Keratinocyte (primary cell): Measurements from ENCODE around the gene ITIH5. TPM values are rescaled to one million over a fixed set of nuclear protein-coding genes. Genes with fewer than 3 reads are reported as not detected.

Experiments
- DNase-seq: peaks from one replicate; pipeline ENCODE4 v3.0.0-alpha.2; 2011; ENCODE audit warnings: low read depth, missing footprints, low spot score
- FAIRE-seq: peaks from 2 replicates; lab custom pipeline; 2011; peaks lifted over from hg19 to GRCh38; lab: Jason Lieb, UNC
- H2AFZ ChIP-seq: 2 replicates; pipeline ENCODE4 v1.6.0; 2012; ENCODE audit warnings: low read length, control low read depth, inconsistent platforms; ENCODE audit not compliant: control insufficient read depth
- H3K27ac ChIP-seq: 2 replicates; pipeline ENCODE4 v1.5.1; 2011; ENCODE audit warnings: low read length; ENCODE audit not compliant: control insufficient read depth, insufficient read depth
- H3K27me3 ChIP-seq: 3 replicates; pipeline ENCODE4 v1.6.0; 2011; ENCODE audit warnings: low read length; ENCODE audit not compliant: control insufficient read depth, insufficient read depth; ENCODE audit errors: extremely low read depth
- H3K36me3 ChIP-seq, 2 experiments: 2 replicates in 1 of 2; 3 replicates in 1 of 2; pipeline ENCODE4 v1.5.1; 2011; ENCODE audit warnings: low read length in 2 of 2, mild to moderate bottlenecking in 1 of 2; ENCODE audit not compliant: control insufficient read depth in 2 of 2, insufficient read depth in 2 of 2; ENCODE audit errors: extremely low read depth in 1 of 2
- H3K4me1 ChIP-seq: 3 replicates; pipeline ENCODE4 v1.5.1; 2011; ENCODE audit warnings: low read length; ENCODE audit not compliant: control insufficient read depth, insufficient read depth; ENCODE audit errors: extremely low read depth
- H3K4me2 ChIP-seq: 3 replicates; pipeline ENCODE4 v1.6.0; 2011; ENCODE audit warnings: low read depth, low read length; ENCODE audit not compliant: control insufficient read depth, insufficient read depth; ENCODE audit errors: extremely low read depth
- H3K4me3 ChIP-seq, 3 experiments: fragments of 200-600 bp in 1 of 3; sonication (generic) in 1 of 3; 2 replicates in 2 of 3; 3 replicates in 1 of 3; pipeline ENCODE4 v1.5.1; 2011 to 2016; ENCODE audit warnings: low read length in 3 of 3, mild to moderate bottlenecking in 3 of 3, control low read depth in 2 of 3, inconsistent platforms in 1 of 3, low read depth in 1 of 3, mixed read lengths in 1 of 3, mixed run types in 1 of 3, moderate library complexity in 1 of 3; ENCODE audit not compliant: control insufficient read depth in 2 of 3, insufficient read depth in 2 of 3; ENCODE audit errors: extremely low read depth in 1 of 3
- H3K79me2 ChIP-seq: 2 replicates; pipeline ENCODE4 v1.6.0; 2012; ENCODE audit warnings: low read length; ENCODE audit not compliant: control insufficient read depth, insufficient read depth
- H3K9ac ChIP-seq: 3 replicates; pipeline ENCODE4 v1.6.0; 2011; ENCODE audit warnings: low read length; ENCODE audit not compliant: control insufficient read depth, insufficient read depth; ENCODE audit errors: extremely low read depth
- H3K9me1 ChIP-seq: 3 replicates; pipeline ENCODE4 v1.6.0; 2011; ENCODE audit warnings: low read length; ENCODE audit not compliant: control insufficient read depth, insufficient read depth; ENCODE audit errors: extremely low read depth
- H3K9me3 ChIP-seq: 2 replicates; pipeline ENCODE4 v1.5.1; 2012; ENCODE audit warnings: low read depth, low read length; ENCODE audit not compliant: control insufficient read depth
- H4K20me1 ChIP-seq: 3 replicates; pipeline ENCODE4 v1.6.0; 2011; ENCODE audit warnings: low read length; ENCODE audit not compliant: control insufficient read depth, insufficient read depth; ENCODE audit errors: extremely low read depth
- EZH2 ChIP-seq: IDR thresholded peaks from one replicate; pipeline ENCODE4 v1.6.1; 2012; ENCODE audit warnings: inconsistent platforms, mild to moderate bottlenecking, low read length, moderate library complexity
- dilution Hi-C: fragments of 300-500 bp; cut with MboI; formaldehyde crosslinking; loops from one replicate; pipeline ENCODE4 v1.7.0; 2020; ENCODE audit warnings: low sequenced_read_pairs; ENCODE audit not compliant: extremely low pct_ligation_motif_present
- polyA plus RNA-seq, 5 experiments: library from polyadenylated mRNA; depleted of rRNA in 3 of 5; stranded (reverse) in 3 of 5; stranded (forward) in 1 of 5; unstranded in 1 of 5; fragments of >200 nt; gene quantifications; 1 replicate in 1 of 5; 2 replicates in 3 of 5; 3 replicates in 1 of 5; pipeline versions ENCODE4 v1.2.1 to v1.2.3, GENCODE V29; 2011 to 2012; ENCODE audit warnings: missing spikeins in 2 of 5, low read depth in 1 of 5, low replicate concordance in 1 of 5
- TF ChIP-seq, protein P1 (sequence below), 3 experiments: IDR thresholded peaks in 1 of 3; conservative IDR thresholded peaks in 1 of 3; optimal IDR thresholded peaks in 1 of 3; 2 replicates in 2 of 3; 3 replicates in 1 of 3; pipeline versions ENCODE3 to v1.5.1; 2011; ENCODE audit warnings: low read length in 3 of 3, mild to moderate bottlenecking in 3 of 3, moderate library complexity in 2 of 3, control low read depth in 1 of 3, inconsistent platforms in 1 of 3; ENCODE audit not compliant: insufficient read depth in 2 of 3; ENCODE audit errors: extremely low read depth in 1 of 3

Gene ITIH5
- polyA plus RNA-seq, 1 donor (not counting 4 experiments of a cell fraction or from before 2014, with no cell fraction given), result not detected

DNA sequence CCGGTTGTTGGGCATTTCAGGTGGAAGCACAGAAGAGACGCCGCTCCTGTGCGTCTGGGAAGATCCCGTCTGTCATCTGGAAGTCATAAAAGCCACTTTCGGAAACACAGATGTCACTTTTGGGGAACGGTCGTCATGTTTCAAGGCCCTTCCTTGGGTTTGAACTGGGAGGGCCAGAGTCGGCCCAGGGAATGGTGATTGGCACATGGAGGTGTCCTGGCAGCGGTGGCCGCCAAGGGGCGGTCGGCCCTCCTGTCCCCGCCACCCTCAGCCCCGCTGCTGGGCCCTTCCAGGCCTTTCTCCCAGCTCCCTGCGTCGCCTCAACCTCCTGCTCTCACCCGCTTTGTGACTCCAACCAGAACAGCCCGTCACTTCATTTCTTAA, 140.8 kb downstream of the ITIH5 start:
- Histone ChIP-seq H3K9me3 (no peaks in the 10 kb centered on the region), H3K4me3 (no peak overlapping the region), H2AFZ (no peak overlapping the region), H3K4me2 (no peak overlapping the region), H3K27ac (no peak overlapping the region), H4K20me1 (no peaks in the 10 kb centered on the region), H3K4me1 (no peaks in the 10 kb centered on the region), H3K9ac (no peak overlapping the region), H3K36me3 (no peaks in the 10 kb centered on the region), H3K79me2 (no peaks in the 10 kb centered on the region), H3K9me1 (no peaks in the 10 kb centered on the region), H3K27me3 (peaks cover under 1% of the 10 kb centered on the region)
- TF ChIP-seq, protein P1, sequence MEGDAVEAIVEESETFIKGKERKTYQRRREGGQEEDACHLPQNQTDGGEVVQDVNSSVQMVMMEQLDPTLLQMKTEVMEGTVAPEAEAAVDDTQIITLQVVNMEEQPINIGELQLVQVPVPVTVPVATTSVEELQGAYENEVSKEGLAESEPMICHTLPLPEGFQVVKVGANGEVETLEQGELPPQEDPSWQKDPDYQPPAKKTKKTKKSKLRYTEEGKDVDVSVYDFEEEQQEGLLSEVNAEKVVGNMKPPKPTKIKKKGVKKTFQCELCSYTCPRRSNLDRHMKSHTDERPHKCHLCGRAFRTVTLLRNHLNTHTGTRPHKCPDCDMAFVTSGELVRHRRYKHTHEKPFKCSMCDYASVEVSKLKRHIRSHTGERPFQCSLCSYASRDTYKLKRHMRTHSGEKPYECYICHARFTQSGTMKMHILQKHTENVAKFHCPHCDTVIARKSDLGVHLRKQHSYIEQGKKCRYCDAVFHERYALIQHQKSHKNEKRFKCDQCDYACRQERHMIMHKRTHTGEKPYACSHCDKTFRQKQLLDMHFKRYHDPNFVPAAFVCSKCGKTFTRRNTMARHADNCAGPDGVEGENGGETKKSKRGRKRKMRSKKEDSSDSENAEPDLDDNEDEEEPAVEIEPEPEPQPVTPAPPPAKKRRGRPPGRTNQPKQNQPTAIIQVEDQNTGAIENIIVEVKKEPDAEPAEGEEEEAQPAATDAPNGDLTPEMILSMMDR (optimal IDR thresholded peaks at IDR 0.05 in 1 of 3, IDR thresholded peaks at IDR 0.05 in 1 of 3, conservative IDR thresholded peaks at IDR 0.05 in 1 of 3; ENCODE audit: extremely low read depth in 1 of 3, insufficient read depth in 2 of 3, low read length in 3 of 3), result no peak
- TF ChIP-seq EZH2, result no peak
- dilution Hi-C loops, result no loop called here
- FAIRE-seq (no peak), DNase-seq (no peak)

DNA sequence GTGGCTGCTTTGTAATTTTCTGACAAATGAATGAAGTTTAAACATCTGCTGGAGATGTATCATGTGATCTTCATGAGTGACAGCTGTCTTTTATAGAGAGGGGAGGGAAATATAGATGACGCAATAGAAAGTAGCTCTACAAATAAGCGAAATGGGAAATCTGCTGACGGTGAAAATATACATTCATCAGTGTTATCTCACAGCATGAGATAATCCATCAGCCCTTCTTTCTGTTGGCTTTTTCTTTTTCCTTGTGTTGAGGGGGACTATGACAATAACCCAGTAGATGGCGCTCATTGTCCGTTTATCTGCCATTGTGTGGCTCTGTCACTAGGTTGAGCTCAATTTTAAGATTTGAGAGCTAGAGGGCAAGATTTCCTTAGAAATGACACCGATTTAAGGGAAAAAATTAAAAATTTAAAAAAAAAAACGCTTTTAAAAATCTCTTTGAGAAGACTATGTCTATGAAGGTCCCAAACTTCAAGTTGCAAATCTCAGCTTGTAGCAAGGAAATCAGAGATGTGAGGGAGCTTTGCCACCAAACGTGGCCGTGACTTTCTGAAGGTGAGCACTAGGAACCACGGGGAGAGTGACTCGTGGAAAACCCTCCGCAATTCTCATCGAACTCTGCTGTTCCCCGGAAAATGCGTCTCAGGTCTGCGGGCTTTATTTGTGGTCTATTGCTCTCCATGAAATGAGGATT, 141.3 kb downstream of the ITIH5 start:
- H3K4me3 ChIP-seq, result no peak overlapping the region
- H3K36me3 ChIP-seq, result no peaks in the 10 kb centered on the region
- no peaks in the 10 kb centered on the region for H3K4me1 ChIP-seq
- no peaks in the 10 kb centered on the region for H3K9me3 ChIP-seq
- H3K79me2 ChIP-seq, result no peaks in the 10 kb centered on the region
- no peak overlapping the region for H3K4me2 ChIP-seq
- H3K27me3 ChIP-seq, result no peaks in the 10 kb centered on the region
- no peak overlapping the region for H3K27ac ChIP-seq
- H2AFZ ChIP-seq, result no peak overlapping the region
- TF ChIP-seq EZH2, result no peak
- TF ChIP-seq, protein P1 (optimal IDR thresholded peaks at IDR 0.05 in 1 of 3, IDR thresholded peaks at IDR 0.05 in 1 of 3, conservative IDR thresholded peaks at IDR 0.05 in 1 of 3; ENCODE audit: extremely low read depth in 1 of 3, insufficient read depth in 2 of 3, low read length in 3 of 3), result peak; percentile 62 to 70 (median 70)
- FAIRE-seq, result peak; percentile 78
- no peaks in the 10 kb centered on the region for H4K20me1 ChIP-seq
- DNase-seq, result peak; percentile 9
- H3K9me1 ChIP-seq, result no peaks in the 10 kb centered on the region
- H3K9ac ChIP-seq, result no peak overlapping the region
- dilution Hi-C loops, result no loop called here
